ENCODE results near the gene PRSS35. TPM values are rescaled to one million over a fixed set of nuclear protein-coding genes. Genes with fewer than 3 reads are reported as not detected.
"Not testable (repeated sequence)": the region's sequence is repeated elsewhere in the genome, so short reads cannot be mapped to it uniquely, and the experiment has no call there.

PRSS35 gene
- total and polyA plus RNA-seq, 8 donors = 0.86 to 93.0 (median 44.8) TPM

DNA sequence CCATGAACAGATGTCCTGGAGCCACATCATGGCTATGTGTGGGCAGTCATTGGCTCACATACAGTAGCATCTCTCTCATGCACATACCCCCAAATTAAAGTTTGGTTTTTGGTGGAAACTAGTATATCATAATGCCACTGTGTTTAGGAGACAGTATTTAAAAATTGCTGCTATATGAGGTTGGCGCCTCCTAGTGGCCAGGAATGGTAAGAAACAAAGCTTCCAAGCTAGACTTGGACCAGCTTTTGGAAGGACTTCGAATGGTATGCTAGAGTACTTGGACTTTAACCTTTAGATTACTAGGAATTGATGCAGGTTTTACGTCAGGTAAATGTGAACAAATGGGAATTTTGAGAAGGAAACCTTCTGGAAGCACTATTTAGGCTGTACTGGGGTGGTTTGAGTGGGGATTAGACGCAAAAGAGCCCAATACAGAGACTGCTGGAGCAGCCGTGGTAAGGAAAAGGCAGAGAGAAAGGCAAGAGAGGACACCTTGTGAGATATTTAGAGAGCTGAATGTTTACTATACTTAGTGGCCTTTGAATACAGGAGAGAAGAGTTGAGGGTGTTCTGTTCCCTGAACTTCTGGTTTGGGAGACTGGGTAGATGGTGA is 23.8 kb downstream of the PRSS35 start:
- H3K4me3 ChIP-seq = no peak overlapping the region
- peak in 1 of 4 donors; percentile 37 for DNase-seq
- intact Hi-C loops (cut with DNase I) = no loop called here
- H3K27ac ChIP-seq = no peak overlapping the region
- peaks cover 0 to 1% of the 10 kb centered on the region in 2 donors for H3K9me3 ChIP-seq
- H3K4me1 ChIP-seq = no peaks in the 10 kb centered on the region
- no peaks in the 10 kb centered on the region for H3K36me3 ChIP-seq
- peak; percentile 71 for ATAC-seq
- peaks cover 0 to 5% of the 10 kb centered on the region in 2 donors for H3K27me3 ChIP-seq
- TF ChIP-seq CTCF (IDR thresholded peaks at IDR 0.05) = peak; percentile 74 to 75

DNA sequence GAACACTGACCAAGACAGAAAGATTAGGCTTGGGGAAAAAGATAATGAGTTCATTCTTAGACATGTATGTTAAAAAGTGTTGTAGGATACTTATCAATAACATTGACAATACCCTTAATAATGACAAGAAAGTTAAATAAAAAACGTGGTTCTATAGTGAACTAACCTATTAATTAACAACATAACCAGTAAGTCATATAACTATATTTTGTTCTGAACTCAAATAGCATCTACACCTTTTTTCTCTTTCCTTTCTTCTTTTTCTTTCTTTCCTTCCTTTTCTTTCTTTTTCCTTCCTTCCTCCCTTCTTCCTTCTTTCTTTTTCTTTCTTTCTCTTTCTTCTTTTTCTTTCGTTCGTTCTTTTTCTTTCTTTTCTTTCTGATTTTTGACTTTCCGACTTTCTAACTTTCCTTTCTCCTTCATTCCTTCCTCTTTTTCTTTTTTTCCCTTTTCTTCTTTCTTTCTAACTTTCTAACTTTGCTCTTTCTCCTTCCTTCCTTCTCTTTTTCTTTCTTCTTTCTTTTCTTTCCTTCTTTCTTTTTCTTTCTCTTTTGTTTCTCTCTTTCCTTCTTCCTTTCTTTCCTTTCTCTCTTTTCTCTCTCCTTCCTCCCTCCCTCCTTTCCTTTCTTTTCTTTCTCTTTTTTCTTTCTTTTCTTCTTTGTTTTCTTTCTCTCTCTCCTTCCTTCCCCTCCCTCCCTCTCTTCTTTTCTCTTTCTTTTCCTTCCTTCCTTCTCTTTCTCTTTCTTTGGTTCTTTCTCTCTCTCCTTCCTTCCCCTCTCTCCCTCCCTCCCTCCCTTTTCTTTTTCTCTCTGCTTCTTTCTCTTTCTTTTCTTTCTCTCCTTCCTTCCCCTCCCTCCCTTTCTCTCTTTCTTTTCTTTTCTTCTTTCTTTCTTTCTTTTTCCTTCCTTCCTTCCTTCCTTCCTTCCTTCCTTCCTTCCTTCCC is 24.6 kb downstream of the PRSS35 start:
- Histone ChIP-seq H3K4me3 (no peak overlapping the region), H3K9me3 (peaks cover 0 to 1% of the 10 kb centered on the region in 2 donors), H3K4me1 (no peaks in the 10 kb centered on the region), H3K27me3 (no peaks in the 10 kb centered on the region), H3K27ac (no peak overlapping the region), H3K36me3 (no peaks in the 10 kb centered on the region)
- intact Hi-C loops (cut with DNase I) = no loop called here
- no peak for ATAC-seq
- no peak for DNase-seq
- no peak for TF ChIP-seq CTCF (IDR thresholded peaks at IDR 0.05)

GRCh38 chr6:83539678-83540077 is 27.3 kb downstream of the PRSS35 start:
- no peaks in the 10 kb centered on the region for H3K4me1 ChIP-seq
- no peaks in the 10 kb centered on the region for H3K9me3 ChIP-seq
- no peaks in the 10 kb centered on the region for H3K27me3 ChIP-seq
- ATAC-seq (no peak), DNase-seq (no peak)
- no peaks in the 10 kb centered on the region for H3K36me3 ChIP-seq
- TF ChIP-seq CTCF (IDR thresholded peaks at IDR 0.05) = no peak
- intact Hi-C loops (cut with DNase I) = no loop called here
- no peak overlapping the region for H3K4me3 ChIP-seq
- H3K27ac ChIP-seq = no peak overlapping the region

- H3K27me3 ChIP-seq = no peaks in the 10 kb centered on the region
- H3K4me3 ChIP-seq = no peak overlapping the region
- H3K9me3 ChIP-seq = peaks cover 0 to 3% of the 10 kb centered on the region in 2 donors
- TF ChIP-seq CTCF (IDR thresholded peaks at IDR 0.05) = no peak
- H3K36me3 ChIP-seq = no peaks in the 10 kb centered on the region
- ATAC-seq (peak; percentile 41), DNase-seq (peak in 1 of 4 donors; percentile 31)
- no peak overlapping the region for H3K27ac ChIP-seq
- H3K4me1 ChIP-seq = no peaks in the 10 kb centered on the region
- intact Hi-C loops (cut with DNase I) = no loop called here
Observed at GRCh38 chr6:83546636-83547035, 34.3 kb downstream of the PRSS35 start.

- H3K4me1 ChIP-seq; H3K27ac ChIP-seq; H3K27me3 ChIP-seq; ATAC-seq; H3K4me3 ChIP-seq; DNase-seq; H3K36me3 ChIP-seq; intact Hi-C loops (cut with DNase I); H3K9me3 ChIP-seq: not testable (repeated sequence)
Observed at GRCh38 chr6:83550482-83550881, 38.1 kb downstream of the PRSS35 start.

DNA sequence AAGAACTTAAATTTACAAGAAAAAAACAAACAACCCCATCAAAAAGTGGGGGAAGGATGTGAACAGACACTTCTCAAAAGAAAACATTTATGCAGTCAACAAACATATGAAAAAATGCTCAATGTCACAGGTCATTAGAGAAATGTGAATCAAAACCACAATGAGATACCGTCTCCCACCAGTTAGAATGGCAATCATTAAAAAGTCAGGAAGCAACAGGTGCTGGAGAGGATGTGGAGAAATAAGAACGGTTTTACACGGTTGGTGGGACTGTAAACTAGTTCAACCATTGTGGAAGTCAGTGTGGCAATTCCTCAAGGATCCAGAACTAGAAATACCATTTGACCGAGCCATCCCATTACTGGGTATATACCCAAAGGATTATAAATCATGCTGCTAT is 39.4 kb downstream of the PRSS35 start:
- H3K4me1 ChIP-seq; H3K9me3 ChIP-seq; DNase-seq; H3K27ac ChIP-seq; ATAC-seq; H3K36me3 ChIP-seq; H3K4me3 ChIP-seq; H3K27me3 ChIP-seq; intact Hi-C loops (cut with DNase I): not testable (repeated sequence)
